Lower leg skin (tissue), 4 donors: ENCODE data around the gene FOXP3. TPM values are rescaled to one million over a fixed set of nuclear protein-coding genes. Genes with fewer than 3 reads are reported as not detected.
A peak's percentile ranks its signal among the peaks of the same experiment; 100 is the strongest.

ENCODE experiments used
- DNase-seq, 2 donors: peaks; one replicate each; pipeline ENCODE4 v3.0.0-alpha.2; 2019; ENCODE audit warnings: low spot score in 2 of 2
- H3K4me3 ChIP-seq: fragments of 200-600 bp; sonication (generic); 2 replicates; pipeline ENCODE4 v1.5.1; 2017; ENCODE audit warnings: mild to moderate bottlenecking, low read depth; ENCODE audit not compliant: poor library complexity, severe bottlenecking
- POLR2A ChIP-seq, 2 donors: fragments of 450-650 bp; IDR thresholded peaks; one replicate each; pipeline ENCODE4 v1.6.1; 2016 to 2017; ENCODE audit warnings: antibody characterized with exemption in 2 of 2, mild to moderate bottlenecking in 1 of 2, moderate library complexity in 1 of 2
- WGBS, 2 donors: methylation state at CpG; one replicate each; pipeline ENCODE4 v1.1.5; 2018; 5-methylcytosine and 5-hydroxymethylcytosine counted together
- intact Hi-C: fragments of 100-400 bp; cut with DNase I; formaldehyde crosslinking; loops from one replicate; pipeline ENCODE4 v1.15.0; 2023; ENCODE audit warnings: low total_unique reads
- total RNA-seq, 4 donors: library from RNA; depleted of rRNA; stranded (reverse); fragments of >200 nt; gene quantifications; one replicate each; pipeline ENCODE4 v1.1.0, GENCODE V29; 2016
- TF ChIP-seq, protein P1 (sequence below), 3 donors: fragments of 450-650 bp; IDR thresholded peaks; one replicate each; pipeline ENCODE4 v1.5.1; 2016; ENCODE audit warnings: antibody characterized with exemption in 3 of 3, mild to moderate bottlenecking in 3 of 3, moderate library complexity in 2 of 3

Gene FOXP3
- total RNA-seq, 4 donors from 2014 or later, result 0.69 to 1.1 (median 0.92) TPM

GRCh38 chrX:49287665-49288064, 23.2 kb upstream of the FOXP3 start:
- TF ChIP-seq, protein P1, sequence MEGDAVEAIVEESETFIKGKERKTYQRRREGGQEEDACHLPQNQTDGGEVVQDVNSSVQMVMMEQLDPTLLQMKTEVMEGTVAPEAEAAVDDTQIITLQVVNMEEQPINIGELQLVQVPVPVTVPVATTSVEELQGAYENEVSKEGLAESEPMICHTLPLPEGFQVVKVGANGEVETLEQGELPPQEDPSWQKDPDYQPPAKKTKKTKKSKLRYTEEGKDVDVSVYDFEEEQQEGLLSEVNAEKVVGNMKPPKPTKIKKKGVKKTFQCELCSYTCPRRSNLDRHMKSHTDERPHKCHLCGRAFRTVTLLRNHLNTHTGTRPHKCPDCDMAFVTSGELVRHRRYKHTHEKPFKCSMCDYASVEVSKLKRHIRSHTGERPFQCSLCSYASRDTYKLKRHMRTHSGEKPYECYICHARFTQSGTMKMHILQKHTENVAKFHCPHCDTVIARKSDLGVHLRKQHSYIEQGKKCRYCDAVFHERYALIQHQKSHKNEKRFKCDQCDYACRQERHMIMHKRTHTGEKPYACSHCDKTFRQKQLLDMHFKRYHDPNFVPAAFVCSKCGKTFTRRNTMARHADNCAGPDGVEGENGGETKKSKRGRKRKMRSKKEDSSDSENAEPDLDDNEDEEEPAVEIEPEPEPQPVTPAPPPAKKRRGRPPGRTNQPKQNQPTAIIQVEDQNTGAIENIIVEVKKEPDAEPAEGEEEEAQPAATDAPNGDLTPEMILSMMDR (IDR thresholded peaks at IDR 0.05), result no peak
- TF ChIP-seq POLR2A (IDR thresholded peaks at IDR 0.05), result no peak
- 81% methylated on average over 1 of the region's 1 CpG; no CpG with 5 or more reads in 1 of the 2 donors for WGBS, 2 donors
- H3K4me3 ChIP-seq, result no peak overlapping the region
- intact Hi-C loops, result no loop called here
- no peak for DNase-seq

DNA sequence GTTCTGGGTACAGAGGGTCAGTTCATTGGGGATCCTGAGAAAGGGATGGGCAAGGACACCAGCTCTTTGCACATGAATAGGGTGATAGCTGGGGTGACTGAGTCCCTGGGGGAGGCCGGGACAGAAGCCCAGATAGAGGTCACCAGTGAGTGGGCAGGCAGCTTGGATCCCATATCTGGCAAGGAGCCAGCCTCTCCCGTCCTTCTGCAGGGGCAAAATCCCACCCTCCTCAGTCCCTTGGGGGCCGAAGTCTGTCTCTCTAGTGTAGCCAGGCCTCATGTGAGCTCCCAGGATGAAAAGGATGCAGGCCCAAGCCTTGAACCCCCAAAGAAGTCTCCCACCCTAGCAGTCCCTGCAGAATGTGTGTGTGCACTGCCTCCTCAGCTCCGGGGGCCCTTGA, 22.1 kb upstream of the FOXP3 start:
- TF ChIP-seq, protein P1 (IDR thresholded peaks at IDR 0.05), result no peak
- no peak for TF ChIP-seq POLR2A (IDR thresholded peaks at IDR 0.05)
- intact Hi-C loops, result no loop called here
- no peak overlapping the region for H3K4me3 ChIP-seq
- peak in 1 of 2 donors; percentile 70 for DNase-seq
- 80 to 83% methylated on average over 2 to 4 of the region's 4 CpGs for WGBS, 2 donors

GRCh38 chrX:49286136-49286535, 21.6 kb upstream of the FOXP3 start:
- H3K4me3 ChIP-seq, result no peak overlapping the region
- no peak for TF ChIP-seq POLR2A (IDR thresholded peaks at IDR 0.05)
- intact Hi-C loops, result no loop called here
- 92% methylated on average over 17 of the region's 18 CpGs; no CpG with 5 or more reads in 1 of the 2 donors for WGBS, 2 donors
- no peak for DNase-seq

GRCh38 chrX:49284212-49284611, 19.7 kb upstream of the FOXP3 start:
- 78 to 100% methylated on average over 3 of the region's 3 CpGs for WGBS, 2 donors
- no peak for TF ChIP-seq POLR2A (IDR thresholded peaks at IDR 0.05)
- TF ChIP-seq, protein P1 (IDR thresholded peaks at IDR 0.05), result no peak
- no peak for DNase-seq
- intact Hi-C loops, result no loop called here
- no peak overlapping the region for H3K4me3 ChIP-seq

- peak in 1 of 2 donors; percentile 57 for DNase-seq
- H3K4me3 ChIP-seq, result no peak overlapping the region
- intact Hi-C loops, result no loop called here
- no peak for TF ChIP-seq POLR2A (IDR thresholded peaks at IDR 0.05)
- TF ChIP-seq, protein P1 (IDR thresholded peaks at IDR 0.05), result no peak
- 39 to 42% methylated on average over 11 of the region's 11 CpGs for WGBS, 2 donors
Measured at GRCh38 chrX:49282647-49283011, 18.1 kb upstream of the FOXP3 start.

DNA sequence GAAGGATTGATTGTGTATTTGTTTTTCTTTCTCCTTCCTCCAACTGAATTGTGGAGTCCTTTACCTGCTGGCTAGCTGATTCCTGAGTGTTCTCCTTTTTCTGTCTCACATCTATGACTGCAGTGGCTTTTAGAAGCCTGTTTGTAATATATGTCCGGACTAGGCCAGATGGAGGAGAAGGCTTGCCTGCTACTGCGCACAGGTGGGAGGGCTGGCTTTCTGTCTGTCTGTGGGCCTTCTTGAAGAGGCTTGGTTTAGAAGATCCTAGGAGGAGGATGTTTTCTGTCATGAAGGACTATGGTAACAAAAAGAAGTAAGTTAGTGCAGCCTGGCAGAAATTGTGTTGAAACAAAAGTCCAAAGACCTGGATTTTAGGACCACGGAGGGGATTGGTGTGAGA, 13.6 kb upstream of the FOXP3 start:
- DNase-seq, result no peak
- WGBS, 2 donors, result 89 to 93% methylated on average over 3 of the region's 3 CpGs
- H3K4me3 ChIP-seq, result no peak overlapping the region
- no peak for TF ChIP-seq POLR2A (IDR thresholded peaks at IDR 0.05)
- TF ChIP-seq, protein P1 (IDR thresholded peaks at IDR 0.05), result no peak
- intact Hi-C loops, result no loop called here
